MCF 10A (cell line): Measurements from ENCODE around the gene UCP3. TPM values are rescaled to one million over a fixed set of nuclear protein-coding genes. Genes with fewer than 3 reads are reported as not detected.

Experiments used
- BruUV-seq: library from RNA; stranded (reverse); fragments of 400-500 nt; replicated peaks from 2 replicates; lab custom pipeline; 2021; lab: Mats Ljungman, UMichigan
- CTCF ChIA-PET: fragments of 300-600 bp; sonication (Branson Sonifier 250); formaldehyde crosslinking; extraction: SDS; loops from one replicate; lab custom pipeline; 2021; ENCODE audit warnings: antibody characterized with exemption, inconsistent platforms; lab: Yijun Ruan, JAX
- POLR2A ChIA-PET: fragments of 300-600, 350-650 bp; sonication (Branson Sonifier 250); formaldehyde crosslinking; extraction: SDS; loops from one replicate; lab custom pipeline; 2020; ENCODE audit warnings: antibody characterized with exemption, inconsistent platforms; lab: Yijun Ruan, JAX
- DNase-seq: peaks from one replicate; pipeline ENCODE4 v3.0.0-alpha.2; 2018; ENCODE audit not compliant: unreplicated experiment
- H3K27ac Mint-ChIP-seq: one replicate; pipeline ENCODE4 v1.8.0; 2022; ENCODE audit warnings: mild to moderate bottlenecking, low read depth, mixed read lengths; ENCODE audit not compliant: unreplicated experiment
- H3K27me3 Mint-ChIP-seq: one replicate; pipeline ENCODE4 v1.8.0; 2022; ENCODE audit warnings: mixed read lengths; ENCODE audit not compliant: insufficient read depth, unreplicated experiment
- H3K36me3 Mint-ChIP-seq: one replicate; pipeline ENCODE4 v1.8.0; 2022; ENCODE audit warnings: mild to moderate bottlenecking, moderate library complexity, mixed read lengths; ENCODE audit not compliant: insufficient read depth, unreplicated experiment
- H3K4me1 Mint-ChIP-seq: one replicate; pipeline ENCODE4 v1.8.0; 2022; ENCODE audit warnings: mixed read lengths; ENCODE audit not compliant: insufficient read depth, unreplicated experiment
- H3K4me3 Mint-ChIP-seq: one replicate; pipeline ENCODE4 v1.8.0; 2022; ENCODE audit warnings: mild to moderate bottlenecking, moderate library complexity, mixed read lengths; ENCODE audit not compliant: unreplicated experiment
- H3K9me3 Mint-ChIP-seq: one replicate; pipeline ENCODE4 v1.8.0; 2022; ENCODE audit warnings: mixed read lengths; ENCODE audit not compliant: unreplicated experiment
- intact Hi-C: fragments of 100-400 bp; cut with micrococcal nuclease; formaldehyde crosslinking; loops from 2 replicates; pipeline ENCODE4 v1.14.1; 2022
- total RNA-seq: library from RNA; stranded (reverse); gene quantifications from 2 replicates; pipeline ENCODE4 v1.2.3, GENCODE V29; 2022
- TF ChIP-seq, protein P1 (sequence below): fragments of 200-600 bp; IDR thresholded peaks from one replicate; pipeline ENCODE4 v1.8.0; 2022; ENCODE audit warnings: antibody characterized with exemption, mild to moderate bottlenecking; ENCODE audit not compliant: unreplicated experiment

The UCP3 gene
- total RNA-seq, 1 experiment from 2014 or later, result 1.5 TPM

DNA sequence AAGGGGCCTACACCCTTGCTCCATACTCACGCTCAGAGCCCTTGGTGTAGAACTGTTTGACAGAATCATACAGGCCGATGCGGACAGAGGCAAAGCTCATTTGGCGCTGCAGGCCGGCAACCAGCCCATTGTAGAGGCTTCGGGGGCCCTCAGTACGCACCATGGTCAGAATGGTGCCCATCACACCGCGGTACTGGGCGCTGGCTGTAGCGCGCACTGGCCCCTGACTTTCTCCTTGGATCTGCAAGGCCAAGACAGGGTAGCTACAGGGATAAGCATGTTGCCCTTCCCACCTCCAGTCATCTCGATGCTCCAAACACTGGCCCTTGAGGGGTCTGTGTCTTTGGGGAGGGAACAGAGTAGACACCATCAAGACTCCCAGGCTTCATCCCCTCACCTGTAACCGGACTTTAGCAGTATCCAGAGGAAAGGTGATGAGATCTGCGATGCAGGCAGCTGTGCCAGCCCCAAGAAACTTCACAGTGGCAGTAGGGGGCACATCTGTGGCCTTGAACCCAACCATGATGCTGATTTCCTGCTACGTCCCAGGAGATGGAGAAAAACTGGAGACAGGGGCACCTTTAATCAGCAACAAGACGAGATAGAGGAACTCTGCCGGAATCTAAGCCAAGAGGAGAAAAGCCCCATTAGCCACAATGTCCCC is 30.9 kb downstream of the UCP3 start:
- no peak overlapping the region for H3K27ac Mint-ChIP-seq
- H3K4me3 Mint-ChIP-seq, result no peak overlapping the region
- intact Hi-C loops, result no loop called here
- no TSS peak for BruUV-seq
- H3K9me3 Mint-ChIP-seq, result no peaks in the 10 kb centered on the region
- no peaks in the 10 kb centered on the region for H3K27me3 Mint-ChIP-seq
- DNase-seq, result no peak
- TF ChIP-seq, protein P1, sequence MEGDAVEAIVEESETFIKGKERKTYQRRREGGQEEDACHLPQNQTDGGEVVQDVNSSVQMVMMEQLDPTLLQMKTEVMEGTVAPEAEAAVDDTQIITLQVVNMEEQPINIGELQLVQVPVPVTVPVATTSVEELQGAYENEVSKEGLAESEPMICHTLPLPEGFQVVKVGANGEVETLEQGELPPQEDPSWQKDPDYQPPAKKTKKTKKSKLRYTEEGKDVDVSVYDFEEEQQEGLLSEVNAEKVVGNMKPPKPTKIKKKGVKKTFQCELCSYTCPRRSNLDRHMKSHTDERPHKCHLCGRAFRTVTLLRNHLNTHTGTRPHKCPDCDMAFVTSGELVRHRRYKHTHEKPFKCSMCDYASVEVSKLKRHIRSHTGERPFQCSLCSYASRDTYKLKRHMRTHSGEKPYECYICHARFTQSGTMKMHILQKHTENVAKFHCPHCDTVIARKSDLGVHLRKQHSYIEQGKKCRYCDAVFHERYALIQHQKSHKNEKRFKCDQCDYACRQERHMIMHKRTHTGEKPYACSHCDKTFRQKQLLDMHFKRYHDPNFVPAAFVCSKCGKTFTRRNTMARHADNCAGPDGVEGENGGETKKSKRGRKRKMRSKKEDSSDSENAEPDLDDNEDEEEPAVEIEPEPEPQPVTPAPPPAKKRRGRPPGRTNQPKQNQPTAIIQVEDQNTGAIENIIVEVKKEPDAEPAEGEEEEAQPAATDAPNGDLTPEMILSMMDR, result no peak
- H3K36me3 Mint-ChIP-seq, result no peaks in the 10 kb centered on the region
- ChIA-PET POLR2A (no interaction called here), CTCF (interaction anchor here (0.9 kb wide), 1 partner anchor 14 kb away, joined by 4 read pairs; no protein-coding TSS in a partner anchor)
- H3K4me1 Mint-ChIP-seq, result peaks cover 17% of the 10 kb centered on the region

DNA sequence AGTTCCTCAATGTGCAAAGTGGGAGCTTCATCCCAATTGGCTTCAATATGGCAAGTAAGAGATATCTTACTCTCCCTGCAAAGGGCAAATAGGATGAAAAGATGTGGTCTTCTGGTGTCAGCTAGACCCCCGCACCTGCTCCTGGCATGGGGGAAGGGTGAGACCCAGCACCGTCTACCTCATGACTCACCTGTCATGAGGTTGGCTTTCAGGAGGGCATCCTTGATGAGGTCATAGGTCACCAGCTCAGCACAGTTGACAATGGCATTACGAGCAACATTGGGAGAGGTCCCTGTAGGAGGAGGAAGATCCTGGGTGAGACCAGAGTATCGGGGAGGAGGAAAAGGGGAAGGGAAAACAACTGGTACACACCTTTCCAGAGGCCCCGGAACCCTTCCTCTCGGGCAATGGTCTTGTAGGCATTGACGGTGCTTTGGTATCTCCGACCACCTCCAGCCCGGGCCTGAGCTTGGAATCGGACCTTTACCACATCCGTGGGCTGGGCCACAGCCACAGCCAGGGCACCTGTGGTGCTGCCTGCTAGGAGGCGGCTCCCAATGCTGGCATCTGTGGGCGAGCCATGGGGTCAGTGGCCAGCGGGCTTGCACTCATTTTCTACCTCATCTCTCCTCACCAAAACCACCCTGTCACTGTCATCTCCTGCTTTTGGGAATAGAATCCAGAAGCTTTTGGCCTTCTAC is 32.3 kb downstream of the UCP3 start:
- DNase-seq, result no peak
- intact Hi-C loops, result no loop called here
- BruUV-seq, result no TSS peak
- Mint-ChIP-seq H3K4me3 (no peak overlapping the region), H3K36me3 (no peaks in the 10 kb centered on the region), H3K9me3 (no peaks in the 10 kb centered on the region), H3K4me1 (peaks cover 17% of the 10 kb centered on the region), H3K27me3 (no peaks in the 10 kb centered on the region), H3K27ac (no peak overlapping the region)
- TF ChIP-seq, protein P1, result no peak
- POLR2A ChIA-PET, result interaction anchor here (0.6 kb wide), 1 partner anchor 1114 kb away, joined by 3 read pairs; no protein-coding TSS in a partner anchor
- CTCF ChIA-PET, result interaction anchor here (0.6 to 0.7 kb wide), 2 partner anchors 13 to 60 kb away, joined by 3 read pairs; no protein-coding TSS in a partner anchor

DNA sequence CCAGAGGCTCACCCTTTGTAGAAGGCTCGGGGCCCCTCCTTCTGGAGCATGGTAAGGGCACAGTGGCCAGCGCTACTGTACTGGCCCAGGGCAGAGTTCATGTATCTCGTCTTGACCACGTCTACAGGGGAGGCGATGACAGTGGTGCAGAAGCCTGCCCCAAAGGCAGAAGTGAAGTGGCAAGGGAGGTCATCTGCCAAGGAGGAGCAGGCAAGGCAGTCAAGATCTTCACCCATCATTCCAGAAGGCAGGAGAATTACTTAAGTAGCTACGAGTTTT is 33.5 kb downstream of the UCP3 start:
- CTCF ChIA-PET, result no interaction called here
- peaks cover 17% of the 10 kb centered on the region for H3K4me1 Mint-ChIP-seq
- POLR2A ChIA-PET, result no interaction called here
- TF ChIP-seq, protein P1, result no peak
- no peaks in the 10 kb centered on the region for H3K36me3 Mint-ChIP-seq
- BruUV-seq, result no TSS peak
- intact Hi-C loops, result no loop called here
- no peaks in the 10 kb centered on the region for H3K9me3 Mint-ChIP-seq
- no peak for DNase-seq
- H3K27me3 Mint-ChIP-seq, result no peaks in the 10 kb centered on the region
- no peak overlapping the region for H3K4me3 Mint-ChIP-seq
- no peak overlapping the region for H3K27ac Mint-ChIP-seq

DNA sequence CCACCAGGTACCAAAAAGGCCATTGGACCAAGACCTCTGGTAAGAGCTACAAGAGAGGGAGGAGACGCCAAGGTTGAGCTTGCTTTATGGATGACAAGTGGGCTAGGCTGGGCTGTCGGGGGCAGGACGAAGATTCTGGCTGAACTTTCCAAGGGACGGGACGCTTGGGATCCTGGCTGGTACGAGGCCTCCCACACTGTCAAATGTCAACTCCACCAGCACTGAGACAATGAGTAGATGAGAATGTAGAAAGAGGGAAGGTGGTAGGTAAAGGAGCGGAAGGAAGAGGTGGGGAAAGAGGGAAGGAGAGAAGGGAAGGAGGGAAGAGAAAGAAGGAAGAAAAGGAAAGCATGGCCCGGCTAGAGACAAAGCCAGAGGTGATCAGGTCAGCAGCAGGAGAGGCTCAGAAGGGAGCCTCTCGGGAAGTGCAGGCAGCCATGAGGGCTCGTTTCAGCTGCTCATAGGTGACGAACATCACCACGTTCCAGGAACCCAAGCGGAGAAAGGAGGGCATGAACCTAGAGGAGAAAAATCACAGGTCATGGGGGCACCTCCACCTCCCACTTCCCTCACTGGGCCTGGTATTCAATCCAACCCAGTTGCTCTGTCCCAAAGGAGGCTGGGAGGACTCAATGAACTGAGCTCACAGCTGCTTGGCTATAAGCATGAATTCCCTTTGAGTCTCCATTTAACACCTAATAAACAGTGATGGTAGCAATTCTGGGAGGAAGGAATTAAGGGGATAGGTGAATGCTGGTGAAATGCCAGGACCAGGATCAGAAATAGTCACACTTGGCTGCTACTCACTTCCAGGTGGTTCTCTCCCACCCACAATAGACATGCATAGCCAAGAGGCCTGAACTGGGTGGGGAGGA is 34.0 kb downstream of the UCP3 start:
- no TSS peak for BruUV-seq
- H3K4me3 Mint-ChIP-seq, result no peak overlapping the region
- no peak overlapping the region for H3K27ac Mint-ChIP-seq
- no peak for DNase-seq
- peaks cover 12% of the 10 kb centered on the region for H3K4me1 Mint-ChIP-seq
- no peaks in the 10 kb centered on the region for H3K27me3 Mint-ChIP-seq
- ChIA-PET POLR2A (no interaction called here), CTCF (interaction anchor here (0.6 to 1.1 kb wide), 3 partner anchors 11 to 21 kb away, joined by 3 to 4 read pairs (median 3); no protein-coding TSS in a partner anchor)
- intact Hi-C loops, result no loop called here
- no peaks in the 10 kb centered on the region for H3K36me3 Mint-ChIP-seq
- no peaks in the 10 kb centered on the region for H3K9me3 Mint-ChIP-seq
- TF ChIP-seq, protein P1, result no peak
